T1000 (cell line): ENCODE measurements around the gene UBE2F.
A peak's percentile ranks its signal among the peaks of the same experiment; 100 is the strongest.
"Not testable (repeated sequence)": the region's sequence is repeated elsewhere in the genome, so short reads cannot be mapped to it uniquely, and the experiment has no call there.

Source experiments
- DNase-seq: peaks from one replicate; lab custom pipeline; 2025; ENCODE audit warnings: mixed read lengths; lab: John Stamatoyannopoulos, UW

The UBE2F gene

GRCh38 chr2:238045575-238045974 is 78.8 kb downstream of the UBE2F start:
- DNase-seq, result no peak

GRCh38 chr2:238046725-238047270 is 80.0 kb downstream of the UBE2F start:
- DNase-seq, result no peak

- no peak for DNase-seq
These were observed 86.5 kb downstream of the UBE2F start for GRCh38 chr2:238053191-238053776.

GRCh38 chr2:238055841-238056240 is 89.0 kb downstream of the UBE2F start:
- no peak for DNase-seq

- DNase-seq, result not testable (repeated sequence)
These were observed 91.1 kb downstream of the UBE2F start for GRCh38 chr2:238057696-238058575.

- no peak for DNase-seq
These were observed 92.7 kb downstream of the UBE2F start for GRCh38 chr2:238059505-238059904.

- DNase-seq, result no peak
These were observed 93.3 kb downstream of the UBE2F start for GRCh38 chr2:238060096-238060541.

- DNase-seq, result peak; percentile 93
These were observed 93.9 kb downstream of the UBE2F start, which contains the start of gene SCLY for GRCh38 chr2:238060542-238061314. Gene SCLY (plus strand): TSS chr2:238061001. CDS start chr2:238061055, 54 bp downstream.

GRCh38 chr2:238061315-238062202 is 94.7 kb downstream of the UBE2F start:
- DNase-seq, result no peak

GRCh38 chr2:238063414-238064189 is 96.8 kb downstream of the UBE2F start:
- DNase-seq, result no peak

GRCh38 chr2:238064376-238064775 is 97.6 kb downstream of the UBE2F start:
- no peak for DNase-seq

- no peak for DNase-seq
These were observed 98.4 kb downstream of the UBE2F start for GRCh38 chr2:238065071-238065846.

GRCh38 chr2:238066218-238066617 is 99.4 kb downstream of the UBE2F start:
- DNase-seq, result no peak

- DNase-seq, result not testable (repeated sequence)
These were observed 99.9 kb downstream of the UBE2F start for GRCh38 chr2:238066718-238067117.

GRCh38 chr2:238067939-238068338 is 101.1 kb downstream of the UBE2F start:
- DNase-seq, result no peak

- no peak for DNase-seq
These were observed 102.4 kb downstream of the UBE2F start for GRCh38 chr2:238069021-238069709.

GRCh38 chr2:238069877-238070276 is 103.1 kb downstream of the UBE2F start:
- no peak for DNase-seq

- no peak for DNase-seq
These were observed 108.6 kb downstream of the UBE2F start for GRCh38 chr2:238075397-238075796.

- no peak for DNase-seq
These were observed 110.5 kb downstream of the UBE2F start for GRCh38 chr2:238077292-238077691.
